Karpas-422 (cell line): ENCODE measurements around the gene GPR39. TPM values are rescaled to one million over a fixed set of nuclear protein-coding genes. Genes with fewer than 3 reads are reported as not detected.

Experiments used
- DNase-seq: peaks from one replicate; pipeline ENCODE4 v3.0.0-alpha.2; 2015
- H2AFZ ChIP-seq: fragments of 200-600 bp; sonication (generic); 2 replicates; pipeline ENCODE4 v1.6.1; 2014; ENCODE audit warnings: antibody characterized with exemption, low read length, mixed read lengths
- H3K27ac ChIP-seq: fragments of 200-600 bp; sonication (generic); 2 replicates; pipeline ENCODE4 v1.5.1; 2014; ENCODE audit warnings: mild to moderate bottlenecking, low read length, moderate library complexity
- H3K27me3 ChIP-seq: fragments of 200-600 bp; sonication (generic); 2 replicates; pipeline ENCODE4 v1.6.1; 2014; ENCODE audit warnings: low read length, mixed read lengths
- H3K36me3 ChIP-seq: fragments of 200-600 bp; sonication (generic); 2 replicates; pipeline ENCODE4 v1.6.1; 2014; ENCODE audit warnings: low read length, mixed read lengths; ENCODE audit not compliant: insufficient read depth
- H3K4me1 ChIP-seq: fragments of 200-600 bp; sonication (generic); 2 replicates; pipeline ENCODE4 v1.6.1; 2014; ENCODE audit warnings: mild to moderate bottlenecking, low read length, mixed read lengths
- H3K4me2 ChIP-seq: fragments of 200-600 bp; sonication (generic); 2 replicates; pipeline ENCODE4 v1.6.1; 2014; ENCODE audit warnings: low read length, low read depth, mild to moderate bottlenecking; ENCODE audit not compliant: poor library complexity, severe bottlenecking
- H3K4me3 ChIP-seq: fragments of 200-600 bp; sonication (generic); 2 replicates; pipeline ENCODE4 v1.5.1; 2014; ENCODE audit warnings: mild to moderate bottlenecking, antibody characterized with exemption, low read length, mixed read lengths
- H3K79me2 ChIP-seq: fragments of 200-600 bp; sonication (generic); 2 replicates; pipeline ENCODE4 v1.6.1; 2014; ENCODE audit warnings: mild to moderate bottlenecking, low read length, mixed read lengths
- H3K9ac ChIP-seq: fragments of 200-600 bp; sonication (generic); 2 replicates; pipeline ENCODE4 v1.6.0; 2014; ENCODE audit warnings: low read length
- H3K9me2 ChIP-seq: fragments of 200-600 bp; sonication (generic), shearing (Covaris generic); replicated peaks from 2 replicates; pipeline ENCODE4 v1.6.0; 2014; ENCODE audit warnings: mild to moderate bottlenecking, low read length, moderate library complexity; ENCODE audit not compliant: insufficient read depth
- H3K9me3 ChIP-seq: fragments of 300-700, 200-600 bp; sonication (generic); 2 replicates; pipeline ENCODE4 v1.6.1; 2014; ENCODE audit warnings: low read length, mixed read lengths
- H4K20me1 ChIP-seq: fragments of 200-600 bp; sonication (generic); 2 replicates; pipeline ENCODE4 v1.6.1; 2014; ENCODE audit warnings: mild to moderate bottlenecking, antibody characterized with exemption, low read length, low read depth; ENCODE audit not compliant: insufficient read depth
- total RNA-seq: library from RNA; depleted of rRNA; stranded (reverse); fragments of >200 nt; shearing (Covaris generic); gene quantifications from 2 replicates; pipeline ENCODE4 v1.2.3, GENCODE V29; 2014; ENCODE audit warnings: low replicate concordance

The GPR39 gene
- total RNA-seq, 1 experiment from 2014 or later, result 0.34 TPM

DNA sequence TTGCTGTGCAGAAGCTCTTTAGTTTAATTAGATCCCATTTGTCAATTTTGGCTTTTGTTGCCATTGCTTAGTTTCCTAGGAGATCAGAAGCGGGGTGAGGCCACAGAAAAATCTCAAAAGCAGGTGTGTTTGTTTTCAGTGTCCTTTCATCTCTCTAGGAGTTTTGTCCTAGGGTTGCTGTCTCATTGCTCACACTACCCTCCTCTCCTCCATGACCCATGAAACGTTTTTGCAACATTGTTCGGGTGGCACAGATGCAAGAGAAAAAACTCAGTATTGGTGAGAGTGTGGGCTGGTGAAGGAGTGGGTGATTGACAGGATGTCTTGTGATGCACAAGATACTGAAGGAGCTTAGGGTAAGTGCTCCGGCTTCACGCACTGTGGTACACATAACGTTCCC is 149.8 kb downstream of the GPR39 start:
- no peaks in the 10 kb centered on the region for H3K79me2 ChIP-seq
- H2AFZ ChIP-seq, result no peak overlapping the region
- H3K4me3 ChIP-seq, result no peak overlapping the region
- H3K4me1 ChIP-seq, result no peaks in the 10 kb centered on the region
- no peak overlapping the region for H3K4me2 ChIP-seq
- H3K36me3 ChIP-seq, result no peaks in the 10 kb centered on the region
- no peak overlapping the region for H3K9ac ChIP-seq
- no peak overlapping the region for H3K27ac ChIP-seq
- H3K9me2 ChIP-seq, result no peaks in the 10 kb centered on the region
- no peaks in the 10 kb centered on the region for H3K9me3 ChIP-seq
- no peaks in the 10 kb centered on the region for H4K20me1 ChIP-seq
- H3K27me3 ChIP-seq, result no peaks in the 10 kb centered on the region
- no peak for DNase-seq

- Histone ChIP-seq H3K9ac (no peak overlapping the region), H3K27ac (no peak overlapping the region), H3K9me2 (no peaks in the 10 kb centered on the region), H3K36me3 (no peaks in the 10 kb centered on the region), H2AFZ (no peak overlapping the region), H3K4me2 (no peak overlapping the region), H4K20me1 (no peaks in the 10 kb centered on the region), H3K4me1 (no peaks in the 10 kb centered on the region), H3K4me3 (no peak overlapping the region), H3K79me2 (no peaks in the 10 kb centered on the region), H3K27me3 (no peaks in the 10 kb centered on the region), H3K9me3 (no peaks in the 10 kb centered on the region)
- no peak for DNase-seq
Observed at GRCh38 chr2:132567682-132568081, 151.1 kb downstream of the GPR39 start.

GRCh38 chr2:132568656-132569055 is 152.1 kb downstream of the GPR39 start:
- H3K27ac ChIP-seq, result no peak overlapping the region
- no peaks in the 10 kb centered on the region for H3K9me2 ChIP-seq
- no peaks in the 10 kb centered on the region for H4K20me1 ChIP-seq
- no peaks in the 10 kb centered on the region for H3K27me3 ChIP-seq
- no peaks in the 10 kb centered on the region for H3K36me3 ChIP-seq
- DNase-seq, result no peak
- no peaks in the 10 kb centered on the region for H3K9me3 ChIP-seq
- H3K79me2 ChIP-seq, result no peaks in the 10 kb centered on the region
- no peak overlapping the region for H3K4me2 ChIP-seq
- no peaks in the 10 kb centered on the region for H3K4me1 ChIP-seq
- no peak overlapping the region for H2AFZ ChIP-seq
- no peak overlapping the region for H3K9ac ChIP-seq
- H3K4me3 ChIP-seq, result no peak overlapping the region

GRCh38 chr2:132573444-132574007 is 156.9 kb downstream of the GPR39 start:
- Histone ChIP-seq H4K20me1 (no peaks in the 10 kb centered on the region), H3K27ac (no peak overlapping the region), H3K4me3 (no peak overlapping the region), H3K79me2 (no peaks in the 10 kb centered on the region), H3K4me2 (no peak overlapping the region), H3K9me2 (no peaks in the 10 kb centered on the region), H2AFZ (no peak overlapping the region), H3K4me1 (peaks cover 12% of the 10 kb centered on the region), H3K27me3 (no peaks in the 10 kb centered on the region), H3K36me3 (no peaks in the 10 kb centered on the region), H3K9ac (no peak overlapping the region), H3K9me3 (no peaks in the 10 kb centered on the region)
- DNase-seq, result no peak

DNA sequence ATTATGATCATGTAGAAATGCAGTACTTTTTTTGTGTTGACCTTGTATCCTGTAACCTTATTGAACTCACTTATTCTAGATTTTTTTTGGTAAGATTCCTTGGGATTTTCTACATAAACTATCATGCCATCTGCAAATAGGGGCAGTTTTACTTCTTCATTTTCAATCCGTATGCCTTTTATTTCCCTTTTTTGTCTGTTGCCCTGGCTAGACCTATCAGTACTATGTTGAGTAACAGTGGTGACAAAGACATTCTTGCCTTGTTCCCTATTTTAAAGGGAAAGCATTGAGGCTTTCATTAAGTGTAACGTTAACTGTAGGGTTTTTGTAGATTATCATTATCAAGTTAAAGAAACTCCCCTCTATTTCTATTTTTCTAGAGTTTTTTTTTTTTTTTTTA is 161.1 kb downstream of the GPR39 start:
- Histone ChIP-seq H3K9ac (no peak overlapping the region), H3K4me2 (no peak overlapping the region), H3K4me1 (peaks cover 18% of the 10 kb centered on the region), H3K27me3 (no peaks in the 10 kb centered on the region), H3K9me2 (no peaks in the 10 kb centered on the region), H4K20me1 (no peaks in the 10 kb centered on the region), H3K36me3 (no peaks in the 10 kb centered on the region), H3K27ac (no peak overlapping the region), H3K4me3 (no peak overlapping the region), H3K79me2 (no peaks in the 10 kb centered on the region), H3K9me3 (no peaks in the 10 kb centered on the region), H2AFZ (no peak overlapping the region)
- peak; percentile 63 for DNase-seq

DNA sequence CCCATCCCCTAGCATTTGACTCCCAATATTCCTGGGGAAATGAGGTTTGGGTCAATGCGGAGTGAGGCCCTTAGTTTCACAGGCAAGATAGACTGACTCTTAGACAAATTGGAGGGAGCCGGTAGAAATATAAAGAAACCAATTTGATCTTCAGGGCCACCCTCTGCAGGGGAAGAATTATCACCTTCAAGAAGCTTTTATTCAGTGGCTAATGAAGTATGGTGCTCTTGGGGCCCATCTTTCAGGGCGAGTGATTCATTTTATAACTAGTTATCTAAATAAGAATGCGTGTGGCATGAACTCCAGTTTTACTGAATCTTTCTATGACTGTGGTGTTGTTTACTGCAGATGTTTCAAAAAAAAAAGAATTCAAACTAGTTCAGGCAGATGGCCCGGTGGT is 165.0 kb downstream of the GPR39 start:
- Histone ChIP-seq H3K27ac (no peak overlapping the region), H3K36me3 (no peaks in the 10 kb centered on the region), H3K9me3 (no peaks in the 10 kb centered on the region), H3K4me1 (peaks cover 18% of the 10 kb centered on the region), H3K9me2 (no peaks in the 10 kb centered on the region), H3K4me3 (no peak overlapping the region), H3K27me3 (no peaks in the 10 kb centered on the region), H4K20me1 (no peaks in the 10 kb centered on the region), H3K9ac (no peak overlapping the region), H3K4me2 (no peak overlapping the region), H3K79me2 (no peaks in the 10 kb centered on the region), H2AFZ (no peak overlapping the region)
- DNase-seq, result no peak

DNA sequence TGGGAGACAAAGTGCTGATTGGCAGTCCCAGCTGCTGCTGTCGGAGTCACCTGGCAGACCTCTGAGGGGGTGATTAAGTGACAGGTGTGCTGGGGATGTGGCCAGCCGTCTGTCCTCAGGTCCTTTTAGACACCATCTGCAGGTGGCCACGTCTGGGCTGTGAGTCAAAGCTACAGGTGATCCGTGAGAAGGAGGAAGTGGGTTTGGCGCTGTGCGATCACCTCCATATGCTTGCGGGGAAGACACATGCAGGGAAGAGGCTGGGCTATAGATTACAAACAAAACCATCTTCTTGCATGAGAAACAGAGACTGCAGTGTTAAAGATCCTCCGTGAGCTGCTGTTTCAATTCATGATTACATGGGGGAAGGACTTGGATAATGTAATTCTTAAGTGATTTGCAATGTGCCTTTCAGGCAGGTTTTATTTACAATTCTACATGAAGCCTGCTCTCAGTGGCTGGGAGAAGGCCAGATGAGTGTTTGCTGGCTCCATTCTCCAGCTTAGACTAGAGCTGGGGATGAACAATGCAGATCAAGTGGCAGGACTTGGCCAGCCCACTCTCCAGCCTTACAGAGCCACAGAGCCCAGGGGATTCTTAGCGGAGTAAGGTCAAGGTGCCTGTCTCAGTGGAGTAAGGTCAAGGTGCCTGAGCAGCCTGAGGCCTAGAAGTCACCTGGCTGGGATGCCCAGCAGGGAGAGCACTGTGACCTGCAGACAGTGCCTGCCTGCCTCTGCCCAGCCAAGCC is 165.6 kb downstream of the GPR39 start:
- Histone ChIP-seq H3K36me3 (no peaks in the 10 kb centered on the region), H3K9me2 (no peaks in the 10 kb centered on the region)

GRCh38 chr2:132583666-132584360 is 167.2 kb downstream of the GPR39 start:
- Histone ChIP-seq H3K4me3 (no peak overlapping the region), H3K4me1 (peaks cover 3% of the 10 kb centered on the region; the same call in 1 of the 2 replicates), H4K20me1 (no peaks in the 10 kb centered on the region), H3K27me3 (no peaks in the 10 kb centered on the region), H3K9ac (no peak overlapping the region), H3K9me2 (no peaks in the 10 kb centered on the region), H3K36me3 (no peaks in the 10 kb centered on the region), H3K4me2 (no peak overlapping the region), H3K9me3 (no peaks in the 10 kb centered on the region), H3K79me2 (no peaks in the 10 kb centered on the region), H3K27ac (no peak overlapping the region), H2AFZ (no peak overlapping the region)
- DNase-seq, result no peak

More for the DNA sequence above, 165.6 kb downstream of the GPR39 start:
- no peak for DNase-seq
- no peak overlapping the region for H3K4me2 ChIP-seq
- no peaks in the 10 kb centered on the region for H3K27me3 ChIP-seq
- H3K9ac ChIP-seq, result no peak overlapping the region
- peaks cover 18% of the 10 kb centered on the region for H3K4me1 ChIP-seq
- H3K4me3 ChIP-seq, result no peak overlapping the region
- H3K9me3 ChIP-seq, result no peaks in the 10 kb centered on the region
- no peak overlapping the region for H2AFZ ChIP-seq
- no peaks in the 10 kb centered on the region for H4K20me1 ChIP-seq
- H3K79me2 ChIP-seq, result no peaks in the 10 kb centered on the region
- no peak overlapping the region for H3K27ac ChIP-seq
